Measurements from ENCODE around the gene ALDH2. TPM values are rescaled to one million over a fixed set of nuclear protein-coding genes. Genes with fewer than 3 reads are reported as not detected.

ALDH2 gene
- total and polyA plus RNA-seq, 2 donors (not counting 1 experiment from before 2014, with no cell fraction given): 7.0 to 22.3 TPM

- Histone ChIP-seq H3K9me3 (ENCODE audit: control extremely low read depth in 1 of 3, control insufficient read depth in 2 of 3, insufficient read depth in 1 of 3, low read length in 2 of 3) (no peaks in the 10 kb centered on the region), H4K20me1 (ENCODE audit: control insufficient read depth, insufficient read depth, low read length, poor library complexity, severe bottlenecking) (no peaks in the 10 kb centered on the region), H3K4me2 (replicated peaks; ENCODE audit: low read depth, low read length, poor library complexity, severe bottlenecking) (no peak overlapping the region), H3K4me1 (ENCODE audit: control insufficient read depth in 2 of 2, insufficient read depth in 2 of 2, low read length in 2 of 2) (no peaks in the 10 kb centered on the region), H3K79me2 (ENCODE audit: control insufficient read depth, insufficient read depth, low read length) (no peaks in the 10 kb centered on the region), H3K36me3 (replicated peaks in 1 of 2; ENCODE audit: control extremely low read depth in 1 of 2, control insufficient read depth in 1 of 2, extremely low read depth in 1 of 2, insufficient read depth in 2 of 2, low read length in 1 of 2) (peaks cover 0 to 47% of the 10 kb centered on the region in 2 experiments), H3K4me3 (ENCODE audit: control extremely low read depth in 1 of 5, extremely low read depth in 1 of 5, insufficient read depth in 1 of 5, low read depth in 2 of 5, low read length in 4 of 5) (no peak overlapping the region), H2AFZ (ENCODE audit: insufficient read depth, low read depth, low read length, poor library complexity, severe bottlenecking) (no peak overlapping the region), H3K9ac (ENCODE audit: low read length) (no peak overlapping the region), H3K27me3 (replicated peaks in 1 of 4; ENCODE audit: control extremely low read depth in 1 of 4, control insufficient read depth in 3 of 4, insufficient read depth in 4 of 4, low read length in 3 of 4) (no peaks in the 10 kb centered on the region), H3K27ac (ENCODE audit: low read length in 2 of 2) (no peak overlapping the region)
- ATAC-seq (ENCODE audit: low read depth): no peak
- ChIA-PET CTCF (interaction anchor here (0.7 to 0.9 kb wide), 2 partner anchors 64 to 513 kb away, joined by 4 read pairs; no protein-coding TSS in a partner anchor), POLR2A (interaction anchor here (0.6 kb wide), 1 partner anchor 66 kb away, joined by 4 read pairs; no protein-coding TSS in a partner anchor)
- no peak for DNase-seq
- no peak overlapping the region for H3K27ac Mint-ChIP-seq
- intact Hi-C loops (cut with micrococcal nuclease): no loop called here
- no peak overlapping the region for H3K4me3 Mint-ChIP-seq
- no peaks in the 10 kb centered on the region for H3K4me1 Mint-ChIP-seq
- TF ChIP-seq EZH2 (IDR thresholded peaks at IDR 0.05; ENCODE audit: borderline replicate concordance, insufficient read depth, low read depth, low read length, poor library complexity, severe bottlenecking) (no peak), CTCF (IDR thresholded peaks at IDR 0.05) (no peak)
- WGBS (ENCODE audit: insufficient coverage): 99% methylated on average over 6 of the region's 7 CpGs
- no peaks in the 10 kb centered on the region for H3K27me3 Mint-ChIP-seq
- no peaks in the 10 kb centered on the region for H3K9me3 Mint-ChIP-seq (ENCODE audit: insufficient read depth)
These were observed 17.9 kb upstream of the ALDH2 start for GRCh38 chr12:111748867-111749266.

- ChIA-PET POLR2A (interaction anchor here (0.6 kb wide), 1 partner anchor 66 kb away, joined by 4 read pairs; no protein-coding TSS in a partner anchor), CTCF (interaction anchor here (0.7 kb wide), 1 partner anchor 513 kb away, joined by 4 read pairs; no protein-coding TSS in a partner anchor)
- H3K4me1 ChIP-seq (ENCODE audit: control insufficient read depth in 2 of 2, insufficient read depth in 2 of 2, low read length in 2 of 2): no peaks in the 10 kb centered on the region
- H3K9me3 ChIP-seq (ENCODE audit: control extremely low read depth in 1 of 3, control insufficient read depth in 2 of 3, insufficient read depth in 1 of 3, low read length in 2 of 3): no peaks in the 10 kb centered on the region
- no peak overlapping the region for H3K4me2 ChIP-seq (replicated peaks; ENCODE audit: low read depth, low read length, poor library complexity, severe bottlenecking)
- H3K4me3 Mint-ChIP-seq: no peak overlapping the region
- 100% methylated on average over 3 of the region's 4 CpGs for WGBS (ENCODE audit: insufficient coverage)
- no peak overlapping the region for H2AFZ ChIP-seq (ENCODE audit: insufficient read depth, low read depth, low read length, poor library complexity, severe bottlenecking)
- no peaks in the 10 kb centered on the region for H3K4me1 Mint-ChIP-seq
- H3K36me3 ChIP-seq (replicated peaks in 1 of 2; ENCODE audit: control extremely low read depth in 1 of 2, control insufficient read depth in 1 of 2, extremely low read depth in 1 of 2, insufficient read depth in 2 of 2, low read length in 1 of 2): peaks cover under 1 to 46% of the 10 kb centered on the region in 2 experiments
- no peak overlapping the region for H3K27ac Mint-ChIP-seq
- no peak for ATAC-seq (ENCODE audit: low read depth)
- no peaks in the 10 kb centered on the region for H3K27me3 ChIP-seq (replicated peaks in 1 of 4; ENCODE audit: control extremely low read depth in 1 of 4, control insufficient read depth in 3 of 4, insufficient read depth in 4 of 4, low read length in 3 of 4)
- H3K9me3 Mint-ChIP-seq (ENCODE audit: insufficient read depth): no peaks in the 10 kb centered on the region
- DNase-seq: no peak
- no peak overlapping the region for H3K9ac ChIP-seq (ENCODE audit: low read length)
- H4K20me1 ChIP-seq (ENCODE audit: control insufficient read depth, insufficient read depth, low read length, poor library complexity, severe bottlenecking): no peaks in the 10 kb centered on the region
- no peaks in the 10 kb centered on the region for H3K27me3 Mint-ChIP-seq
- TF ChIP-seq EZH2 (IDR thresholded peaks at IDR 0.05; ENCODE audit: borderline replicate concordance, insufficient read depth, low read depth, low read length, poor library complexity, severe bottlenecking): no peak
- TF ChIP-seq CTCF (IDR thresholded peaks at IDR 0.05): no peak
- H3K27ac ChIP-seq (ENCODE audit: low read length in 2 of 2): no peak overlapping the region
- no peak overlapping the region for H3K4me3 ChIP-seq (ENCODE audit: control extremely low read depth in 1 of 5, extremely low read depth in 1 of 5, insufficient read depth in 1 of 5, low read depth in 2 of 5, low read length in 4 of 5)
- no peaks in the 10 kb centered on the region for H3K79me2 ChIP-seq (ENCODE audit: control insufficient read depth, insufficient read depth, low read length)
- intact Hi-C loops (cut with micrococcal nuclease): no loop called here
These were observed 17.3 kb upstream of the ALDH2 start for GRCh38 chr12:111749391-111749790.

Measured in B cell (primary cell).